Pancreas (tissue), 10 donors: ENCODE measurements around the gene RGS3. TPM values are rescaled to one million over a fixed set of nuclear protein-coding genes. Genes with fewer than 3 reads are reported as not detected.

Source experiments
- ATAC-seq, 4 donors: fragments of 200-7000 bp; cut with Tn5 transposase; one replicate each; pipeline versions ENCODE4 v1.8.0 to v1.9.1; 2020; ENCODE audit warnings: mild to moderate bottlenecking in 4 of 4, moderate library complexity in 4 of 4
- DNase-seq, 6 donors: peaks; one replicate each; pipeline ENCODE4 v3.0.0-alpha.2; 2020
- FAIRE-seq: peaks from 2 replicates; lab custom pipeline; 2012; peaks lifted over from hg19 to GRCh38; lab: Jason Lieb, UNC
- H3K27ac ChIP-seq, 4 donors: fragments of 200-600 bp; sonication (generic); 1 replicate in 3 of 4; 2 replicates in 1 of 4; pipeline versions ENCODE4 v1.5.0 to v1.8.0; 2020
- H3K27me3 ChIP-seq, 4 donors: fragments of 200-600 bp; one replicate each; pipeline ENCODE4 v1.8.0; 2021
- H3K36me3 ChIP-seq, 3 donors: fragments of 200-600 bp; sonication (generic) in 1 of 3; one replicate each; pipeline versions ENCODE4 v1.5.0 to v1.8.0; 2020 to 2021
- H3K4me1 ChIP-seq, 3 donors: fragments of 200-600 bp; one replicate each; pipeline ENCODE4 v1.8.0; 2021
- H3K4me3 ChIP-seq, 4 donors: fragments of 200-600 bp; sonication (generic) in 2 of 4; one replicate each; pipeline versions ENCODE4 v1.5.0 to v1.8.0; 2020 to 2021
- H3K9me3 ChIP-seq, 4 donors: fragments of 200-600 bp; one replicate each; pipeline ENCODE4 v1.8.0; 2021
- CTCF ChIP-seq, 4 donors: fragments of 200-600 bp; sonication (generic) in 3 of 4; IDR thresholded peaks; one replicate each; pipeline versions ENCODE4 v1.5.0 to v1.8.0; 2021; ENCODE audit warnings: antibody characterized with exemption in 4 of 4
- WGBS, 2 donors: extraction: QIAGEN DNeasy Blood & Tissue Kit; methylation state at CpG; one replicate each; pipeline ENCODE4 v1.1.7; 2013; 5-methylcytosine and 5-hydroxymethylcytosine counted together
- intact Hi-C, 3 donors: fragments of 100-400 bp; cut with DNase I; formaldehyde crosslinking; loops; one replicate each; pipeline versions ENCODE4 v1.11.1 to v1.14.2; 2022
- polyA plus RNA-seq, 2 donors: library from polyadenylated mRNA; stranded (reverse); fragments of 200-250 nt; gene quantifications; one replicate each; pipeline ENCODE4 v1.2.3, GENCODE V29; 2013
- total RNA-seq, 6 donors: library from RNA; stranded (reverse); fragmentation: NEBNext Ultra II Directional in 4 of 6; extraction: Animal tissue kit (Norgen Biotek cat#: 25700) in 4 of 6; gene quantifications; one replicate each; pipeline versions ENCODE4 v1.2.1 to v1.2.4, GENCODE V29; 2021 to 2023
- donor health status: healthy with polysubstance abuse.
- donor health status: DM: no; HTN: no; CAD: no; lungs with moderate emphysema.
- donor health status: DM: no; HTN: no; CAD: no.
- donor health status: control.
- donor health status: control.
- donor health status: Bipolar disorder and iron deficiency.
- donor health status: DM: yes; HTN: yes; CAD: no.
- donor health status: DM: no; HTN: no; CAD: no.
- donor health status: DM: no; HTN: no; CAD: no.
- donor health status: DM: yes; HTN: yes; CAD: no.

The RGS3 gene
- total and polyA plus RNA-seq, 8 donors = 18.3 to 55.3 (median 32.6) TPM

DNA sequence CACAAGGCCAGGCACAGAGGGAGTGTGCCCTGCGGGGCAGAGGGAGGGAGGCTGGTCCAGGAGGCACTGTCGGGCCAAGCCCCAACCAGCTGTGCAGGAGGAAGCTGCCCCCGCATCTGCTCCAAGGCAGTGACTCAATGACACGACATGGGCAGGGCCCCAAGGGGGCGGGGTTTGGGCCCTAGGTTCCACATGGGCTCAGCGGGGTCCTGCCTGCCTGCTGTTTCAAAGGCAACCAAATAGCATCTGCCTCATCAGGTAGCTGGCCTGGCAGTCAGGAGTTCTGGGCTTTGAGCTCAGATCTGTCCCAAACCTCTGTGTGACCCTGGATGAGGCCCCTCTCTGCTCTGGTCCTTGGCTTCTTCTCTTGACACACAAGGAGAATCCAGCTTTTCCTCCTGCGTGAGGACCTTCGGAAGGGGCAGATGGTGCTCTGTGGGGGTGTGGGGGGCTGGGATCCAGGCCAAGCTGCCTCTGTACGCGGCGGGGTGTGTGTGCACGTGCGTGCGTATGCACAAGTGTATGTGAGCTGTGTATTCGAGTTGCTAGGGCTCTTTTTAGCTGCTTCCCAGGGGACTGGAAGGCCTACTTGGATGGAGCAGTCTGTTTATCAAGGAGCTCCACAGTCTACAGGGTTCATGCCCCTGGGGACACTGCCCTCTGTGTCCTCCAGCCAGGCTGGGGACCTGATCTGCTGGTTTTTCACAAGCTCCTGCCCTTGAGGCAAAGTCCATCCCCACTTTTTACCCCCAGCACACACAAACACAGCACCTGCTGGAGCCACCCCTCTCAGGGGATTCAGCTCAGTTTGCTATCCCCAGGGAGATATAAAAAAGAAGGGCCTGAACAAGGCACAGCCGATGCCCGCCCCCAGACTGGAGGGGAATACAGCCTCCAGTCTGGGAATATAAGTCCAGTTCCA is 138.9 kb downstream of the RGS3 start:
- DNase-seq (peak in 5 of 6 donors; percentile 44 to 75 (median 58)), ATAC-seq (peak; percentile 46 to 82 (median 67)), FAIRE-seq (no peak)
- Histone ChIP-seq H3K36me3 (peaks cover 0 to 8% (median 1%) of the 10 kb centered on the region in 3 donors), H3K9me3 (no peaks in the 10 kb centered on the region), H3K27me3 (no peaks in the 10 kb centered on the region), H3K4me1 (peaks cover 0 to 4% (median 0%) of the 10 kb centered on the region in 3 donors), H3K27ac (peak overlapping the region in 2 of 4 donors; percentile 23 to 57), H3K4me3 (no peak overlapping the region)
- 52 to 54% methylated on average over 17 of the region's 17 CpGs for WGBS, 2 donors
- intact Hi-C loops = no loop called here
- no peak for TF ChIP-seq CTCF (IDR thresholded peaks at IDR 0.05)

DNA sequence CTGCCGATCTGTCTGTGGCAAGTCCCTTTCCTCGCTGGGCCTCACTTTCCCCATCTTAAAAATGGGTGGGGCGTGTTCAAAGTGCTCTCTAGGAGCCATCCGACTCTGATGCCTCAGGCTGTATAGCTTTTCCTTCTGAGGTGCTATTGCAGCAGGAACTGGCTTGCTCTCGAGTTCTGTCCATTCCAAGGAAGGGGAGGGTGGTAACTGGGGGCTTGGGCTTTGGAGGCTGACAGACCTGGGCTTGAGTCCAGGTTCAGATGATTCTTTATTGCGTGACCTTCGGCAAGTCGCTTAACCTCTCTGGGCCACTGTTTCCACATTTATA is 139.5 kb downstream of the RGS3 start:
- FAIRE-seq (no peak), ATAC-seq (no peak), DNase-seq (peak in 1 of 6 donors; percentile 41)
- WGBS, 2 donors = 70 to 73% methylated on average over 8 of the region's 8 CpGs
- H3K4me1 ChIP-seq = peaks cover 0 to 4% (median 0%) of the 10 kb centered on the region in 3 donors
- H3K27me3 ChIP-seq = no peaks in the 10 kb centered on the region
- H3K27ac ChIP-seq = peak overlapping the region in 1 of 4 donors; percentile 23
- intact Hi-C loops = no loop called here
- H3K9me3 ChIP-seq = no peaks in the 10 kb centered on the region
- H3K4me3 ChIP-seq = no peak overlapping the region
- H3K36me3 ChIP-seq = peaks cover 0 to 1% (median 0%) of the 10 kb centered on the region in 3 donors
- TF ChIP-seq CTCF (IDR thresholded peaks at IDR 0.05) = no peak

DNA sequence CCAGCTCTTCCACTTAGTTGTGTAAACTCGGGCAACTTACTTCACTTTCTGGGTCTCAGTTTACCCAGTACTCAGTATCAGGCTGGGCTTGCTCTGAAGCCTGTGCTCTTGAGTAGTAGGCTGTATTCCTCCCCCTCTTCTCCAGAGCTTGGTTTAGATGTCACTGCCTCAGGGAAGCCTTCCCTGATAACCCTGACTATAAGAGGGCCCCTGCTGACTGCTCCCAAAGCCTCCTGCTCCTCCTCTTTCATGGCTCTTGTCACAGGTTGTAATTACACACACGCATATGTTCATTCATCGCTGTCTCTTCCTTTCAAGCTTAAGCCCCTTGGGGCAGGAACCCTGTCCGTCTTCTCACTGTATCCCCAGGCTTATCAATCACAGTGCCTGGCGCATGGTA is 140.2 kb downstream of the RGS3 start:
- ATAC-seq (no peak), DNase-seq (peak in 1 of 6 donors; percentile 3), FAIRE-seq (no peak)
- Histone ChIP-seq H3K36me3 (no peaks in the 10 kb centered on the region), H3K27me3 (no peaks in the 10 kb centered on the region), H3K9me3 (no peaks in the 10 kb centered on the region), H3K4me3 (no peak overlapping the region), H3K27ac (no peak overlapping the region), H3K4me1 (peaks cover 0 to 4% (median 2%) of the 10 kb centered on the region in 3 donors)
- WGBS, 2 donors = 87 to 91% methylated on average over 5 of the region's 5 CpGs
- intact Hi-C loops = no loop called here
- no peak for TF ChIP-seq CTCF (IDR thresholded peaks at IDR 0.05)

DNA sequence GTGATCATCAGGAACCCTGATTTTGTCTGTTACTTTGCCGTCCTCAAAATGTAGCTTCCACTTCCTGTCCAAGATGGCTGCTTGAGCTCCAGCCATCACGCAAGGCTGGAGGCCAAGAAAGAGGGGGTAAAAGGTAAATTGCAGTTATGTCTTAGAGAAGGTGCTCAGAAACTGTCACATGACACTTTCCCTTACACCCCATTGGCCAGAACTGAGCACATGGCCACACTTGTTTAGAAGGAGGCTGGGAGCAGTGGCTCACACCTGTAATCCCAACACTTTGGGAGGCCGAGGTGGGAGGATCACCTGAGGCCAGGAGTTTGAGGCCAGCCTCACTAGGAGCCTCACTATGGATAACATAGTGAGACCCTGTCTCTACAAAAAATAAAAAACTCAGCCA is 140.9 kb downstream of the RGS3 start:
- TF ChIP-seq CTCF (IDR thresholded peaks at IDR 0.05) = no peak
- H3K27ac ChIP-seq = no peak overlapping the region
- H3K9me3 ChIP-seq = no peaks in the 10 kb centered on the region
- FAIRE-seq = no peak
- H3K36me3 ChIP-seq = no peaks in the 10 kb centered on the region
- WGBS, 2 donors = 89 to 95% methylated on average over 3 of the region's 3 CpGs
- DNase-seq = peak in 1 of 6 donors; percentile 6
- intact Hi-C loops = no loop called here
- ATAC-seq = no peak
- no peak overlapping the region for H3K4me3 ChIP-seq
- no peaks in the 10 kb centered on the region for H3K27me3 ChIP-seq
- peaks cover 0 to 9% (median 8%) of the 10 kb centered on the region in 3 donors for H3K4me1 ChIP-seq

- DNase-seq = no peak
- peaks cover 0 to 23% (median 18%) of the 10 kb centered on the region in 3 donors for H3K4me1 ChIP-seq
- no peaks in the 10 kb centered on the region for H3K36me3 ChIP-seq
- no peak overlapping the region for H3K4me3 ChIP-seq
- 81% methylated on average over 6 of the region's 6 CpGs for WGBS, 2 donors
- intact Hi-C loops = no loop called here
- no peak for TF ChIP-seq CTCF (IDR thresholded peaks at IDR 0.05)
- FAIRE-seq = no peak
- no peak for ATAC-seq
- H3K9me3 ChIP-seq = no peaks in the 10 kb centered on the region
- H3K27me3 ChIP-seq = no peaks in the 10 kb centered on the region
- no peak overlapping the region for H3K27ac ChIP-seq
These were observed 143.0 kb downstream of the RGS3 start for GRCh38 chr9:113606510-113606909.
